Activated CD8-positive, alpha-beta memory T cell treated with anti-CD3 and anti-CD28 coated beads for 48 hours (primary cell): ENCODE data around the gene INMT.

Experiments
- DNase-seq, 3 experiments: peaks; one replicate each; pipeline ENCODE4 v3.0.0-alpha.2; 2020; ENCODE audit warnings: low read depth in 2 of 3, low spot score in 2 of 3

INMT gene

GRCh38 chr7:30750683-30751650 is 968 bp upstream of the INMT start:
- no peak for DNase-seq

GRCh38 chr7:30752484-30752883 is 549 bp downstream of the INMT start:
- DNase-seq, result no peak

GRCh38 chr7:30752979-30753378 is 1.0 kb downstream of the INMT start:
- DNase-seq, result no peak

GRCh38 chr7:30754315-30754877 is 2.5 kb downstream of the INMT start:
- DNase-seq, result no peak

- no peak for DNase-seq
Observed at GRCh38 chr7:30755384-30756154, 3.6 kb downstream of the INMT start.

GRCh38 chr7:30757342-30757692 is 5.4 kb downstream of the INMT start:
- no peak for DNase-seq

GRCh38 chr7:30760514-30761213 is 8.7 kb downstream of the INMT start:
- no peak for DNase-seq

- no peak for DNase-seq
Observed at GRCh38 chr7:30761214-30762156, 9.6 kb downstream of the INMT start.

GRCh38 chr7:30764030-30764975 is 12.4 kb downstream of the INMT start:
- no peak for DNase-seq

- DNase-seq, result no peak
Observed at GRCh38 chr7:30765408-30765807, 13.5 kb downstream of the INMT start.

GRCh38 chr7:30770845-30771173 is 18.9 kb downstream of the INMT start:
- DNase-seq, result no peak

- DNase-seq, result peak; percentile 27 to 43 (median 35)
Observed at GRCh38 chr7:30771174-30771879, 19.4 kb downstream of the INMT start, which contains the start of gene MINDY4. TSS of gene MINDY4 (plus strand) at chr7:30771417. CDS start at chr7:30771494, 77 bp downstream.

GRCh38 chr7:30771880-30772425 is 20.0 kb downstream of the INMT start:
- no peak for DNase-seq

GRCh38 chr7:30772984-30773383 is 21.0 kb downstream of the INMT start:
- DNase-seq, result no peak

- no peak for DNase-seq
Observed at GRCh38 chr7:30775992-30776391, 24.1 kb downstream of the INMT start.

GRCh38 chr7:30776971-30777370 is 25.0 kb downstream of the INMT start:
- no peak for DNase-seq

GRCh38 chr7:30778255-30779025 is 26.5 kb downstream of the INMT start:
- DNase-seq, result no peak
